ENCODE results near the gene MXD4.
"Not testable (repeated sequence)": the region's sequence is repeated elsewhere in the genome, so short reads cannot be mapped to it uniquely, and the experiment has no call there.

The MXD4 gene

DNA sequence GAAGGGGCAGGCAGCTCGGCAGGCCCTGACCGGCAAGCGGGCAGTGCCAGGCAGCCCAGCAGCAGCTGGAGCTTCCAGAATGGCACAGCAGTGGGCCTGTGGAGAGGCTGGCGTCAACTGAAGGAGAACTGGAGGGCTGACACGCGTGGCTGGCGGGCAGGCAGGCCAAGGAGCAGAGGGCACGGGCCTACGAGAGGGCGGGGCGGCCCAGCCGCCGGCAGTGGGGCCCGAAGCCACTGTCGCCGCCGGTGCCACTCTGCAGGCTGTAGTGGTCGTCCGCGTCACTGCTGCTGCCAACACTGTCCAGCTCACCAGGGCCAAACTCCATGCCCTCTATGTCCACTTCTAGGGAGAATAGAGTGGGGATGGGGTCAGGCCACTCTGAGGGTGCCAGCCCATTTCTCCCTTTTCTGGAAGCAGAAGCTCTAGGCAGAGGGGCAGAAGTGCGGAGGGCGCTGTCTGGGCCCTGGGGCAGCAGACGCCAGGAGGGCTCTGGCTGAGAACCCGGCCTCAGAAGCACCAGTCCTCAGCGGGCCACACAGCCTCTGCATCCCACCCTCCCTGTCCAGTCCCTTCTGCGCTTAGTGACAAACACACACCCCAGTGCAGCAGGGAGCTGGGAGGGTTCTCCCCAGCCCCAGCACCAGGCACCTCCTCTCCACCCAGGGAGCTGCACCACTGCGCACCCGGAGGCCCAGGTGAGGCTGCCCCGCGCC is 11.4 kb downstream of the MXD4 start:
- no peak for DNase-seq (ENCODE audit: low read depth)

GRCh38 chr4:2249526-2250356 is 12.2 kb downstream of the MXD4 start:
- DNase-seq (ENCODE audit: low read depth) = no peak

DNA sequence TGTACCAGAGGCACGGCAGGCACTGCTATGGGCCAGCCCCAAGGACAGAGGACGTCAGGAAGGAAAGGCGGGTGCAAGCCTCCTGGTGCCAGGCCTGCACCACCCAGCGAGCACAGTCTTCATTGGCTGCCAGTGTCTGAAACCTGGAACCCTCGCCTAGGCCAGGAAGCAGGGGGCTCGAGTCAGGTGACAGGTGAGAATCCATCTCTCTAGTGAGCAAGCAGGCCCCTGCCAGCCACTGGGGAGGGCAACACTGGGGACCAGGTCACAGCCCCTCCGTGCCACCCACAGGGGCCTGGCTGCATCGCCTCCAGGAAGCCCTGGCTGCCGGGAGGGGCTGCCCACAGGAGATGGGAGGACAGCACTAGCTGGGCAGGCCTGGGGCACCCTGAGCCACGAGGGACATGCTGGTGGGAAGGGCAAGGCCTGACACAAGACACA is 13.1 kb downstream of the MXD4 start:
- DNase-seq (ENCODE audit: low read depth) = no peak

- no peak for DNase-seq (ENCODE audit: low read depth)
Measured at GRCh38 chr4:2248044-2248780, 13.7 kb downstream of the MXD4 start.

DNA sequence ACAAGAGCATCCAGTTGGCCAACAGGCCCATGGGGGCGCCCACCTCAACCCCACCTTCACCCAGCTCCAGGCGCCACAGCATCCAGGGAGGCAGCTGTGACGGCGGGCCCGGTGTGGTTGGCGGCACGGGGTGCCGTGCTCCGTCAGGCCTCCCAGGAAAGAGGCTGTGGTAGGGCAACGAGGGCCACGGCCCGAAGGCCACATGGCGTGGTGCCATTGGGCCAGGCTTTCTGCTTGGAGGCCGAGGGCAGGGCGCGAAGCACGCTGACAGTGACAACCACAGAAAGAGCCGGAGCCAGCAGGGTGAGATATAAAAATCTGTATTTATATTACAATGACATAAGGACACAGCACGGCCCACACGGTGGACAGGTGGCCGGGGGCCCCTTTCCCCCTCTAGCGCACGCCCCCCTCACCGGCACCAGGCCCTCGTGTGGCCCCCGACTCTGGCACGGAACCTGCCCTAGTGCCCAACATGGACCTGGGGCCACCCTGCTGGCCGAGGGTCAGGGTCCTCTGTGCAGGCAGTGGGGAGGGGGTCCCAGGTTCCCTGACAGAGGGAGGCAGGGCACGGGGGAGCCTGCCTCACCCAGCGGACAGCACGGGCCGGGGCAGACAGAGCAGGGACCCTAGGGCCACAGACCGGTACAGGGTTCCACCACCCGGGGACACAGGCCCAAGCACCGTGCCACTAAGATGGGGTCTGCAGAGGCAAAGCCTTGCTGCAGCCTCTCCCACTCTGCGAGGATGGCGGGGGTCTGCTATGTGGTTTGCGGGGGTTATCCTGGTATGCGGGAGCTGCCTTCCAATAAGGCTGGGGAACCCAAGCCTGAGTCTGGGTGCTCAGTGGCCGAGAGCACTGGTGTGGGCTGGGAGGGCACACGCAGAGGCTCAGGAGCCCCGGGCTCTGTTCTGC is 14.5 kb downstream of the MXD4 start:
- no peak for DNase-seq (ENCODE audit: low read depth)

GRCh38 chr4:2246384-2247127 is 15.4 kb downstream of the MXD4 start:
- DNase-seq (ENCODE audit: low read depth) = no peak

DNA sequence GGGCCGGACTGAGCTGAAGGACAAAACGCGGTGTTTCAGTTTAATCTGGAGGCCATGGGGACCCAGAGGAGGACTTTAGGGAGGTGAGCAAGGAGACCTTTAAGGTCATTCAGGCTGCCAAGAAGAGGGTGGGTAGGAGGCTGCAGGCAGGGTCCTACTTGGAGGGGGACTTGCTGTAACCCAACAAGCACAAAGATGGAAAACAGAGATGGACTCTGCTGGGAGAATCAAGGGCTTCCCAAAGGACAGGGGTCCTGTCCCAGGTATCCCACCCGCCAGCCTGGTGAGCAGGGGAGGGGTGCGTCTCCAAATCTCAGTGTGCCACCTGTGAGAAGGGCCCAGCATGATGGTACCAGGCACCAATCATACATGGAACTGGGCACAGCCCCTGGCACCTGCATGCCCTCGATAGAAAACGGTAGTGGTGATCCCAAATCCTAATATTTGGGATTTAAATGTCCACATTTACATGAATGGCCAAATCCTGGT is 16.1 kb downstream of the MXD4 start:
- no peak for DNase-seq (ENCODE audit: low read depth)

GRCh38 chr4:2245057-2245786 is 16.7 kb downstream of the MXD4 start:
- no peak for DNase-seq (ENCODE audit: low read depth)

DNA sequence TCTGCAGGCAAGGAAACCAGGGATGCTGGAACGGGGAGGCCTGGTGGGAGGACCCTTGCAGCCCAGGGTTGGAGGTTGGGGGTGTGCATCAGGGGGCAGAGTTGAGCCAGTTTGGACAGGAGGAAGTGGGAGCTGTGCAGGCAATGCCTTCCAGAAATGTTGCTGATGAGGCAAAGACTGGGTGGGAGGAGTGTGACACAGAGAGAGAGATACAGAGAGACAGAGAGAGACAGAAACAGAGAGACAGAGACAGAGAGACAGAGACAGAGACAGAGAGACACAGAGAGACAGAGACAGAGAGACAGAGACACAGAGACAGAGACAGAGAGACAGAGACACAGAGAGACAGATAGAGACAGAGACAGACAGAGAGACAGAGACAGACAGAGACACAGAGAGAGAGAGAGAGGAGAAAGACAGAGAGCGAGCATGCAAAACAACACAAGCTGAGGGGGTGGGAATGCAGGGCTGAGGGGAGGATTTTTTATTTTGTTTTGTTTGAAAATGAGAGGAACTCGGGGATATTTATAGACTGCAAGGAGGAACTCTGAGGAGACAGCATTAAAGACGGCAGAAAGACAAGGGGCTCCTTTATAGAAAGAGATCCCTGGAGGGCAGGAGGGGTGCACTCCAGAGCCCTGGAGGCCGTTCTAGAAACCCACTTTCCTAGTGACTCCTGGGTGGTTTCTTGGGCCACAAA is 18.1 kb downstream of the MXD4 start:
- DNase-seq (ENCODE audit: low read depth) = no peak

- DNase-seq (ENCODE audit: low read depth) = peak; percentile 98
Measured at GRCh38 chr4:2241410-2242353, 20.2 kb downstream of the MXD4 start, which contains the start of the genes HAUS3 and POLN. Gene HAUS3 (minus strand): TSS chr4:2242121. CDS start chr4:2240946, 1,175 bp downstream. Gene POLN (minus strand): TSS chr4:2242121. CDS start chr4:2229231, 12,890 bp downstream.

DNA sequence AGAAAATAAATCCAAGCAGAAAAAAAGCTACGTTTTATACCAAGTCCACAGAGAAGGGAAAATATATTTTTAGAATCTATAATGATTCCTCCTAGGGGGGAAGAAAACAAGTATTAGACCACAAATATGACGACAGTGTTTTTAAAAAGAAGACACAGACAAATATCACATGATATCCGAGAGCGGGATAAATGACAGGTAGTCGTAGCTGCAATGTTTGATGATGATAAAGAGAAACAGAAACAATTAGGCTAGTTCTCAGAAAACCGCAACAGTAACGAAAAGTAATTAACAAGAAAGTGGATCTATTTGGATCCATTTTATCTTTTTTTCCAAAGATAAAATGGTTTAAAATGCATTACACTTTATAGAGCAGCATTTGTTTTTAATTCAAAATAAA is 20.9 kb downstream of the MXD4 start:
- no peak for DNase-seq (ENCODE audit: low read depth)

DNA sequence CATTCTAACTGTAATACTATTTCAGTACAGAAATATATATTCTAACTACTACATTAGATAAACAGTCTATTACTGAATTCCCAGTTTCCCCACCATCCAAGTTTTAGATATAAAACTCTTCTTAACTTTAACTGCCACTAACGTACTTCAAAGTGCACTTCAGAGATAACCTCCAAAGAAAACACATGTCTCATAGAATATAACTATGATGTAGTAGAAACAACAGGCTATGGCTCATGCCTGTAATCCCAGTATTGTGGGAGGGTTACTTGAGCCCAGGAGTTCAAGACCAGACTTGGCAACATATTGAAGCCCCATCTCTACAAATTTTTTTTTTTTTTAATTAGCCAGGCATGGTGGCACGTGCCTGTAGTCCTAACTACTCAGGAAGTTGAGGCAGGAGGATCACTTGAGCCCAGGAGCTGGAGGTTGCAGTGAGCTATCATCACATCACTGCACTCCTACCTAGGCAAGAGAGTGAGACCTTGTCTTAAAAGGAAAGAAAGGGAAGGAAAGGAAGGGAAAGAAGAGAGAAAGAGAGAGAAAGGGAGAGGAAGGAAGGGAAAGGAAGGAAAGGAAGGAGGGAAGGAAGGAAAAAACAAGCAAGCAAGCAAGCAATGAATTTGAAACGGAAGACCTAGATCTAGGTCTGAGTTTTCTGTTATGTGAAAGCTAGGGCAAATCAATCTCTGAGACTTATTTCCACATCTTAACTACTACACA is 24.8 kb downstream of the MXD4 start:
- no peak for DNase-seq (ENCODE audit: low read depth)

DNA sequence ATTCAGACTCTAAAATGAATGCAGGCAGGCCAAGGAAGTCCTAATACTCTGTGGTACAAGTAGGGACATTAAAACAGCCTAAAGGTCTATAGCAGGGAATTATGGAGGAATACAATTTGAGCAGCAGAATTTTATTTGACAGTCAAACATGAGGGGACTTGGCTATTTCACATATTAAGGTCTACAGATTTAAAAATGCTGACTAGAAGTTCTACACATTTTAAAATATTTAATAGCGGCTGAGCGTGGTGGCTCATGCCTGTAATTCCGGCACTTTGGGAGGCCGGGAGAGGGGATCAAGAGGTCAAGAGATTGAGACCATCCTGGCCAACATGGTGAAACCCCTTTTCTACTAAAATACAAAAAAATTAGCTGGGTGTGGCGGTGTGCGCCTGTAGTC is 30.8 kb downstream of the MXD4 start:
- no peak for DNase-seq (ENCODE audit: low read depth)

GRCh38 chr4:2226261-2226660 is 35.6 kb downstream of the MXD4 start:
- no peak for DNase-seq (ENCODE audit: low read depth)

GRCh38 chr4:2222838-2223237 is 39.1 kb downstream of the MXD4 start:
- no peak for DNase-seq (ENCODE audit: low read depth)

- not testable (repeated sequence) for DNase-seq (ENCODE audit: low read depth)
Measured at GRCh38 chr4:2221378-2221777, 40.5 kb downstream of the MXD4 start.

DNA sequence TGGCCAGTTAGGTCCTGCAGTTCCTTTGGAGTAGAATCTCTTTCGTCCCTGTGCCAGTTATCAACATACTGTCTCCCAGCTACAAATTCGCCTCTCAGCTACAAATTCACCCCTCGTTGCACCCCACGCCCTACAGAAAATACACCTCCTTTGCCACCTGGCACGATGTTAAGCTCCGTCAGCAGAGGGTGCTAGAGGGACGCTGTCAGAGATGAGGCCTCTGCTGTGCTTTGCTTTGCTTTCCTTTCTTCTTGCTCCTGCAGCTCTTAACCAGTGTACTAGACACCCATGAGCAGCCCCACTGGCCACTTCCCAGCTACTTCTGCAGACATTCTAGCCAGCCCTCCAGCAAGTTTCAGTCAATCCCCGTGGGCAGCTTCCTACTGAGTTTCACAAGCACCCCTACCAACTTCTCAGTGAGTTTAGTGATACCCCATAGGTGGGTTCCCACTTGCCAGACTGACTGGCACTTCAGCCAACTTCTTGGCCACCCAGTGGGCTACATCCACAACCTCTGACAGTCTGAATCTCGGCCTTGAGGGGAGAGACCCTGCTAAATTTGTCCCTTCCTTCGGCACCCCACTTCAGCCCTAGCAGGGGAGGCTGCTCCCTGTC is 41.8 kb downstream of the MXD4 start:
- peak; percentile 67 for DNase-seq (ENCODE audit: low read depth)

Measured in activated gamma-delta T cell treated with anti-CD3 and anti-CD28 coated beads, Interleukin-2, amount 50 U/mL, for 16 hours (primary cell).